Spleen (tissue), 11 donors: ENCODE results near the gene LAMC2. TPM values are rescaled to one million over a fixed set of nuclear protein-coding genes. Genes with fewer than 3 reads are reported as not detected.
"Not testable (repeated sequence)": the region's sequence is repeated elsewhere in the genome, so short reads cannot be mapped to it uniquely, and the experiment has no call there.

ENCODE experiments used
- DNase-seq: peaks from one replicate; pipeline ENCODE4 v3.0.0-alpha.2; 2020
- H3K27ac ChIP-seq, 8 donors: fragments of 200-600 bp; sonication (generic) in 7 of 8; 1 replicate in 4 of 8; 2 replicates in 4 of 8; pipeline versions ENCODE4 v1.5.0 to v1.8.0; 2016 to 2021; ENCODE audit warnings: inconsistent platforms in 4 of 8, mild to moderate bottlenecking in 4 of 8, moderate library complexity in 1 of 8
- H3K27me3 ChIP-seq, 7 donors: fragments of 200-600 bp; sonication (generic) in 6 of 7; replicated peaks in 1 of 7; 1 replicate in 4 of 7; 2 replicates in 3 of 7; pipeline versions ENCODE4 v1.5.0 to v1.8.0; 2016 to 2021; ENCODE audit warnings: inconsistent platforms in 3 of 7, mild to moderate bottlenecking in 1 of 7
- H3K36me3 ChIP-seq, 6 donors: fragments of 200-600 bp; sonication (generic) in 5 of 6; 1 replicate in 4 of 6; 2 replicates in 2 of 6; pipeline versions ENCODE4 v1.5.0 to v1.8.0; 2016 to 2021; ENCODE audit warnings: inconsistent platforms in 2 of 6
- H3K4me1 ChIP-seq, 6 donors: fragments of 200-600 bp; sonication (generic) in 5 of 6; 1 replicate in 3 of 6; 2 replicates in 3 of 6; pipeline versions ENCODE4 v1.5.0 to v1.8.0; 2016 to 2021; ENCODE audit warnings: inconsistent platforms in 3 of 6
- H3K4me3 ChIP-seq, 8 donors: fragments of 200-600 bp; sonication (generic) in 7 of 8; 1 replicate in 4 of 8; 2 replicates in 4 of 8; pipeline versions ENCODE4 v1.5.0 to v1.8.0; 2016 to 2021; ENCODE audit warnings: inconsistent platforms in 4 of 8, mild to moderate bottlenecking in 4 of 8, moderate library complexity in 2 of 8
- H3K9me3 ChIP-seq, 8 donors: fragments of 200-600 bp; sonication (generic) in 7 of 8; 1 replicate in 4 of 8; 2 replicates in 4 of 8; pipeline versions ENCODE4 v1.5.0 to v1.8.0; 2016 to 2021; ENCODE audit warnings: inconsistent platforms in 4 of 8
- CTCF ChIP-seq, 11 experiments: fragments of 200-600 bp in 7 of 11; fragments of 450-650 bp in 4 of 11; sonication (generic) in 4 of 11; IDR thresholded peaks in 8 of 11; conservative IDR thresholded peaks in 3 of 11; 1 replicate in 7 of 11; 2 replicates in 4 of 11; pipeline versions ENCODE4 v1.4.0 to v1.8.0; 2016 to 2021; ENCODE audit warnings: antibody characterized with exemption in 11 of 11, inconsistent platforms in 4 of 11, mild to moderate bottlenecking in 1 of 11
- POLR2A ChIP-seq, 3 donors: fragments of 450-650 bp; IDR thresholded peaks; one replicate each; pipeline ENCODE4 v1.5.1; 2017; ENCODE audit warnings: antibody characterized with exemption in 3 of 3, mild to moderate bottlenecking in 1 of 3
- POLR2AphosphoS5 ChIP-seq, 3 donors: sonication (generic); formaldehyde crosslinking; IDR thresholded peaks; one replicate each; pipeline ENCODE4 v1.5.1; 2017; ENCODE audit warnings: antibody characterized with exemption in 3 of 3
- WGBS, 5 donors: extraction: QIAGEN DNeasy Blood & Tissue Kit in 3 of 5; methylation state at CpG; one replicate each; pipeline versions ENCODE4 v1.1.5 to v1.1.7; 2013 to 2018; 5-methylcytosine and 5-hydroxymethylcytosine counted together
- intact Hi-C: fragments of 100-400 bp; cut with DNase I; formaldehyde crosslinking; loops from one replicate; pipeline ENCODE4 v1.15.0; 2023; ENCODE audit warnings: low total_unique reads
- polyA plus RNA-seq, 3 donors: library from polyadenylated mRNA; stranded (reverse); fragments of 200-250 nt; gene quantifications; one replicate each; pipeline ENCODE4 v1.2.1, GENCODE V29; 2013
- total RNA-seq, 7 donors: library from RNA; depleted of rRNA in 3 of 7; stranded (reverse); fragments of >200 nt in 3 of 7; fragmentation: NEBNext Ultra II Directional in 4 of 7; extraction: Animal tissue kit (Norgen Biotek cat#: 25700) in 4 of 7; gene quantifications; one replicate each; pipeline versions ENCODE4 v1.1.0 to v1.2.1, GENCODE V29; 2016 to 2021
- donor health status: healthy with polysubstance abuse.
- donor health status: DM: no; HTN: no; CAD: no; lungs with moderate emphysema.
- donor health status: DM: no; HTN: no; CAD: no.
- donor health status: Bipolar disorder and iron deficiency.
- donor health status: healthy.
- donor health status: DM: no; HTN: no; CAD: no.
- donor health status: DM: yes; HTN: yes; CAD: no.

The LAMC2 gene
- total and polyA plus RNA-seq, 10 donors = 0.13 to 1.4 (median 0.67) TPM; not detected in 1

- peak; percentile 45 for DNase-seq
- TF ChIP-seq CTCF (IDR thresholded peaks at IDR 0.05 in 8 of 11, conservative IDR thresholded peaks at IDR 0.05 in 3 of 11) = no peak
- intact Hi-C loops = no loop called here
- Histone ChIP-seq H3K4me3 (no peak overlapping the region), H3K27ac (no peak overlapping the region), H3K36me3 (no peaks in the 10 kb centered on the region), H3K27me3 (no peaks in the 10 kb centered on the region), H3K9me3 (no peaks in the 10 kb centered on the region), H3K4me1 (no peaks in the 10 kb centered on the region)
- 80 to 92% (median 87%) methylated on average over 4 of the region's 4 CpGs for WGBS, 5 donors
Measured at GRCh38 chr1:183272390-183272848, 86.4 kb downstream of the LAMC2 start.

- 80 to 92% (median 88%) methylated on average over 5 of the region's 5 CpGs for WGBS, 5 donors
Measured at GRCh38 chr1:183273300-183273699, 87.2 kb downstream of the LAMC2 start.

GRCh38 chr1:183273984-183274383, 87.9 kb downstream of the LAMC2 start:
- WGBS, 5 donors = 88 to 98% (median 95%) methylated on average over 4 of the region's 4 CpGs
- H3K36me3 ChIP-seq, H3K9me3 ChIP-seq, H3K27ac ChIP-seq, H3K4me1 ChIP-seq, H3K27me3 ChIP-seq, intact Hi-C loops, H3K4me3 ChIP-seq: not testable (repeated sequence)
- DNase-seq = peak; percentile 4

More at GRCh38 chr1:183273300-183273699, 87.2 kb downstream of the LAMC2 start:
- Histone ChIP-seq H3K27me3 (no peaks in the 10 kb centered on the region), H3K36me3 (no peaks in the 10 kb centered on the region), H3K27ac (no peak overlapping the region), H3K4me3 (no peak overlapping the region), H3K9me3 (no peaks in the 10 kb centered on the region), H3K4me1 (peaks cover 0 to 1% (median 0%) of the 10 kb centered on the region in 6 donors)
- TF ChIP-seq POLR2AphosphoS5 (IDR thresholded peaks at IDR 0.05) = no peak
- TF ChIP-seq CTCF (IDR thresholded peaks at IDR 0.05 in 8 of 11, conservative IDR thresholded peaks at IDR 0.05 in 3 of 11) = no peak
- no peak for TF ChIP-seq POLR2A (IDR thresholded peaks at IDR 0.05)
- DNase-seq = peak; percentile 2
- intact Hi-C loops = no loop called here

GRCh38 chr1:183274836-183275235, 88.8 kb downstream of the LAMC2 start:
- intact Hi-C loops = no loop called here
- 82 to 91% (median 82%) methylated on average over 3 of the region's 3 CpGs for WGBS, 5 donors
- Histone ChIP-seq H3K27me3 (no peaks in the 10 kb centered on the region), H3K36me3 (no peaks in the 10 kb centered on the region), H3K27ac (no peak overlapping the region), H3K9me3 (no peaks in the 10 kb centered on the region), H3K4me1 (peaks cover 0 to 17% (median 0%) of the 10 kb centered on the region in 6 donors), H3K4me3 (no peak overlapping the region)
- peak; percentile 29 for DNase-seq
- TF ChIP-seq POLR2AphosphoS5 (IDR thresholded peaks at IDR 0.05) = no peak
- TF ChIP-seq CTCF (IDR thresholded peaks at IDR 0.05 in 8 of 11, conservative IDR thresholded peaks at IDR 0.05 in 3 of 11) = no peak
- TF ChIP-seq POLR2A (IDR thresholded peaks at IDR 0.05) = no peak

- Histone ChIP-seq H3K36me3 (no peaks in the 10 kb centered on the region), H3K27me3 (no peaks in the 10 kb centered on the region), H3K9me3 (no peaks in the 10 kb centered on the region), H3K27ac (no peak overlapping the region), H3K4me1 (peaks cover 0 to 20% (median 0%) of the 10 kb centered on the region in 6 donors), H3K4me3 (no peak overlapping the region)
- peak; percentile 13 for DNase-seq
- intact Hi-C loops = no loop called here
- TF ChIP-seq POLR2AphosphoS5 (IDR thresholded peaks at IDR 0.05) = no peak
- no peak for TF ChIP-seq POLR2A (IDR thresholded peaks at IDR 0.05)
- no peak for TF ChIP-seq CTCF (IDR thresholded peaks at IDR 0.05 in 8 of 11, conservative IDR thresholded peaks at IDR 0.05 in 3 of 11)
- WGBS, 5 donors = 78 to 94% (median 85%) methylated on average over 3 of the region's 3 CpGs
Measured at GRCh38 chr1:183275322-183275721, 89.3 kb downstream of the LAMC2 start.
